Peyer's patch (tissue), 4 donors: ENCODE results near the gene ATP5IF1.

Source experiments
- CTCF ChIP-seq, 6 experiments: fragments of 450-650 bp in 4 of 6; fragments of 200-600 bp in 2 of 6; sonication (generic) in 1 of 6; IDR thresholded peaks; one replicate each; pipeline ENCODE4 v1.5.1; 2017 to 2019; ENCODE audit warnings: antibody characterized with exemption in 6 of 6, mild to moderate bottlenecking in 3 of 6, moderate library complexity in 1 of 6
- POLR2A ChIP-seq, 2 donors: fragments of 450-650 bp; IDR thresholded peaks; one replicate each; pipeline ENCODE4 v1.5.1; 2017; ENCODE audit warnings: antibody characterized with exemption in 2 of 2, mild to moderate bottlenecking in 2 of 2, moderate library complexity in 2 of 2

- TF ChIP-seq POLR2A (IDR thresholded peaks at IDR 0.05) (peak; percentile 66 to 71), CTCF (IDR thresholded peaks at IDR 0.05) (no peak)
These were observed 3.2 kb upstream of the ATP5IF1 start, which contains the start of gene DNAJC8 for GRCh38 chr1:28232558-28233263.
